ENCODE measurements around the gene PSMD1.

PSMD1 gene

GRCh38 chr2:231039821-231040364 is 16.8 kb upstream of the PSMD1 start:
- TF ChIP-seq GATA2 (IDR thresholded peaks at IDR 0.05; ENCODE audit: low read depth, low read length) (no peak), GATA3 (IDR thresholded peaks at IDR 0.05; ENCODE audit: low read depth, low read length) (no peak)

GRCh38 chr2:231041061-231041689 is 15.5 kb upstream of the PSMD1 start:
- TF ChIP-seq GATA3 (IDR thresholded peaks at IDR 0.05; ENCODE audit: low read depth, low read length) = no peak
- no peak for TF ChIP-seq GATA2 (IDR thresholded peaks at IDR 0.05; ENCODE audit: low read depth, low read length)

GRCh38 chr2:231043796-231044195 is 12.9 kb upstream of the PSMD1 start:
- TF ChIP-seq GATA3 (IDR thresholded peaks at IDR 0.05; ENCODE audit: low read depth, low read length) (no peak), GATA2 (IDR thresholded peaks at IDR 0.05; ENCODE audit: low read depth, low read length) (no peak)

GRCh38 chr2:231046916-231047273 is 9.8 kb upstream of the PSMD1 start:
- TF ChIP-seq GATA2 (IDR thresholded peaks at IDR 0.05; ENCODE audit: low read depth, low read length) (no peak), GATA3 (IDR thresholded peaks at IDR 0.05; ENCODE audit: low read depth, low read length) (no peak)

- TF ChIP-seq GATA3 (IDR thresholded peaks at IDR 0.05; ENCODE audit: low read depth, low read length) = no peak
- no peak for TF ChIP-seq GATA2 (IDR thresholded peaks at IDR 0.05; ENCODE audit: low read depth, low read length)
Measured at GRCh38 chr2:231047274-231047922, 9.3 kb upstream of the PSMD1 start.

GRCh38 chr2:231047923-231048915 is 8.4 kb upstream of the PSMD1 start:
- no peak for TF ChIP-seq GATA2 (IDR thresholded peaks at IDR 0.05; ENCODE audit: low read depth, low read length)
- no peak for TF ChIP-seq GATA3 (IDR thresholded peaks at IDR 0.05; ENCODE audit: low read depth, low read length)

- TF ChIP-seq GATA3 (IDR thresholded peaks at IDR 0.05; ENCODE audit: low read depth, low read length) (no peak), GATA2 (IDR thresholded peaks at IDR 0.05; ENCODE audit: low read depth, low read length) (no peak)
Measured at GRCh38 chr2:231049286-231050017, 7.2 kb upstream of the PSMD1 start.

- TF ChIP-seq GATA3 (IDR thresholded peaks at IDR 0.05; ENCODE audit: low read depth, low read length) = no peak
- no peak for TF ChIP-seq GATA2 (IDR thresholded peaks at IDR 0.05; ENCODE audit: low read depth, low read length)
Measured at GRCh38 chr2:231050018-231050901, 6.4 kb upstream of the PSMD1 start.

GRCh38 chr2:231051116-231051515 is 5.6 kb upstream of the PSMD1 start:
- TF ChIP-seq GATA3 (IDR thresholded peaks at IDR 0.05; ENCODE audit: low read depth, low read length) (no peak), GATA2 (IDR thresholded peaks at IDR 0.05; ENCODE audit: low read depth, low read length) (no peak)

- TF ChIP-seq GATA2 (IDR thresholded peaks at IDR 0.05; ENCODE audit: low read depth, low read length) (no peak), GATA3 (IDR thresholded peaks at IDR 0.05; ENCODE audit: low read depth, low read length) (no peak)
Measured at GRCh38 chr2:231052494-231053451, 3.9 kb upstream of the PSMD1 start.

GRCh38 chr2:231053846-231054245 is 2.8 kb upstream of the PSMD1 start:
- no peak for TF ChIP-seq GATA3 (IDR thresholded peaks at IDR 0.05; ENCODE audit: low read depth, low read length)
- TF ChIP-seq GATA2 (IDR thresholded peaks at IDR 0.05; ENCODE audit: low read depth, low read length) = no peak

GRCh38 chr2:231057590-231057989 is 923 bp downstream of the PSMD1 start:
- TF ChIP-seq GATA2 (IDR thresholded peaks at IDR 0.05; ENCODE audit: low read depth, low read length) (no peak), GATA3 (IDR thresholded peaks at IDR 0.05; ENCODE audit: low read depth, low read length) (no peak)

Measured in SH-SY5Y (cell line).